ENCODE results near the gene PTPRN2. TPM values are rescaled to one million over a fixed set of nuclear protein-coding genes. Genes with fewer than 3 reads are reported as not detected.
"Not testable (repeated sequence)": the region's sequence is repeated elsewhere in the genome, so short reads cannot be mapped to it uniquely, and the experiment has no call there.

PTPRN2 gene
- polyA plus RNA-seq, 3 donors: 6.8 to 7.9 (median 7.2) TPM

GRCh38 chr7:158475679-158476052 lies 112.0 kb downstream of the PTPRN2 start:
- no peak for DNase-seq (ENCODE audit: low read depth in 3 of 3, low spot score in 2 of 3)

GRCh38 chr7:158475036-158475678 lies 112.5 kb downstream of the PTPRN2 start:
- DNase-seq (ENCODE audit: low read depth in 3 of 3, low spot score in 2 of 3): no peak

- DNase-seq (ENCODE audit: low read depth in 3 of 3, low spot score in 2 of 3): no peak
Measured at GRCh38 chr7:158474488-158474887, 113.1 kb downstream of the PTPRN2 start.

GRCh38 chr7:158473946-158474345 lies 113.7 kb downstream of the PTPRN2 start:
- no peak for DNase-seq (ENCODE audit: low read depth in 3 of 3, low spot score in 2 of 3)

- DNase-seq (ENCODE audit: low read depth in 3 of 3, low spot score in 2 of 3): peak; percentile 36 to 46 (median 40)
Measured at GRCh38 chr7:158473221-158473620, 114.4 kb downstream of the PTPRN2 start.

- DNase-seq (ENCODE audit: low read depth in 3 of 3, low spot score in 2 of 3): no peak
Measured at GRCh38 chr7:158472596-158472995, 115.0 kb downstream of the PTPRN2 start.

- no peak for DNase-seq (ENCODE audit: low read depth in 3 of 3, low spot score in 2 of 3)
Measured at GRCh38 chr7:158471716-158472115, 115.9 kb downstream of the PTPRN2 start.

- no peak for DNase-seq (ENCODE audit: low read depth in 3 of 3, low spot score in 2 of 3)
Measured at GRCh38 chr7:158470336-158470735, 117.3 kb downstream of the PTPRN2 start.

- DNase-seq (ENCODE audit: low read depth in 3 of 3, low spot score in 2 of 3): no peak
Measured at GRCh38 chr7:158469396-158470051, 118.1 kb downstream of the PTPRN2 start.

- no peak for DNase-seq (ENCODE audit: low read depth in 3 of 3, low spot score in 2 of 3)
Measured at GRCh38 chr7:158468700-158469296, 118.8 kb downstream of the PTPRN2 start.

GRCh38 chr7:158468181-158468580 lies 119.4 kb downstream of the PTPRN2 start:
- no peak for DNase-seq (ENCODE audit: low read depth in 3 of 3, low spot score in 2 of 3)

- no peak for DNase-seq (ENCODE audit: low read depth in 3 of 3, low spot score in 2 of 3)
Measured at GRCh38 chr7:158467562-158467961, 120.1 kb downstream of the PTPRN2 start.

GRCh38 chr7:158463317-158463716 lies 124.3 kb downstream of the PTPRN2 start:
- DNase-seq (ENCODE audit: low read depth in 3 of 3, low spot score in 2 of 3): no peak

GRCh38 chr7:158461824-158462223 lies 125.8 kb downstream of the PTPRN2 start:
- no peak for DNase-seq (ENCODE audit: low read depth in 3 of 3, low spot score in 2 of 3)

- no peak for DNase-seq (ENCODE audit: low read depth in 3 of 3, low spot score in 2 of 3)
Measured at GRCh38 chr7:158460665-158461064, 127.0 kb downstream of the PTPRN2 start.

- no peak for DNase-seq (ENCODE audit: low read depth in 3 of 3, low spot score in 2 of 3)
Measured at GRCh38 chr7:158458716-158459282, 128.8 kb downstream of the PTPRN2 start.

GRCh38 chr7:158458096-158458495 lies 129.5 kb downstream of the PTPRN2 start:
- DNase-seq (ENCODE audit: low read depth in 3 of 3, low spot score in 2 of 3): no peak

- not testable (repeated sequence) for DNase-seq (ENCODE audit: low read depth in 3 of 3, low spot score in 2 of 3)
Measured at GRCh38 chr7:158457586-158457985, 130.0 kb downstream of the PTPRN2 start.

GRCh38 chr7:158454631-158455030 lies 133.0 kb downstream of the PTPRN2 start:
- DNase-seq (ENCODE audit: low read depth in 3 of 3, low spot score in 2 of 3): no peak

- no peak for DNase-seq (ENCODE audit: low read depth in 3 of 3, low spot score in 2 of 3)
Measured at GRCh38 chr7:158453663-158454062, 134.0 kb downstream of the PTPRN2 start.

- DNase-seq (ENCODE audit: low read depth in 3 of 3, low spot score in 2 of 3): no peak
Measured at GRCh38 chr7:158452331-158452730, 135.3 kb downstream of the PTPRN2 start.

All from right renal cortex interstitium (tissue), 3 donors.